NCI-H187 (cell line): Measurements from ENCODE around the gene UBE2QL1.

Experiments used
- DNase-seq, 2 experiments: peaks; one replicate each; lab custom pipeline; 2025; lab: John Stamatoyannopoulos, UW

UBE2QL1 gene

DNA sequence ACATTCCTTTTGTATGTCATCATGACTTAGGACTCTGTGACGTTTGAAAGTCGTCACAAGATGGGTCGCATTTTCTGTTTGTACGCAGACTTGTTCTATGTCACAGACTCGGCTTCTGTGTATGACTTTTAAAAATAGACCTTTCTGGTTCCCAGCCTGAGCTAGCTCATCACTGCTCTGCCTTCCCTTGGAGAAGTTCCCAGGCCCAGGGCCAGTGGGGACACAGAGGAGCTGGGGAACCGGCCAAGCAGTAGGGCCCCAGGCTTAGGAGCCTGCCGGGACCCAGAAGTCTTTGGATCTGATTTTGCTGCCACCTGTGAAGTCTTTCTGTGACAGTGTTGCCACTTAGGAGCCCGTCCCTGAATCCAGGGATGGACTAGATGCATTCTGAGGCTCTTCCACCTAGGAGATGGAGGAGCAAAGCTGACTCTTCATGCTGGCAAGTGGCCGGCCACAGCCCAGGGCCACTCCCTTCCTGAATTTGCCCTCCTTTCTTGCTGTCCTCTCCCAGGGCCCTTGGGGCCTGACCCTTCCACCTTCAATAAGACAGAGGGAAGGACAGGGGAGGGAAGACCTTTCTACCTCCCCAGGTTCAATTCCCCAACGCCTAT lies 18.1 kb upstream of the UBE2QL1 start:
- DNase-seq: no peak

GRCh38 chr5:6431214-6432195 lies 17.2 kb upstream of the UBE2QL1 start:
- DNase-seq: no peak

- no peak for DNase-seq
Measured at GRCh38 chr5:6432206-6432605, 16.5 kb upstream of the UBE2QL1 start.

- DNase-seq: no peak
Measured at GRCh38 chr5:6434731-6435130, 13.9 kb upstream of the UBE2QL1 start.

GRCh38 chr5:6435356-6435755 lies 13.3 kb upstream of the UBE2QL1 start:
- DNase-seq: no peak

DNA sequence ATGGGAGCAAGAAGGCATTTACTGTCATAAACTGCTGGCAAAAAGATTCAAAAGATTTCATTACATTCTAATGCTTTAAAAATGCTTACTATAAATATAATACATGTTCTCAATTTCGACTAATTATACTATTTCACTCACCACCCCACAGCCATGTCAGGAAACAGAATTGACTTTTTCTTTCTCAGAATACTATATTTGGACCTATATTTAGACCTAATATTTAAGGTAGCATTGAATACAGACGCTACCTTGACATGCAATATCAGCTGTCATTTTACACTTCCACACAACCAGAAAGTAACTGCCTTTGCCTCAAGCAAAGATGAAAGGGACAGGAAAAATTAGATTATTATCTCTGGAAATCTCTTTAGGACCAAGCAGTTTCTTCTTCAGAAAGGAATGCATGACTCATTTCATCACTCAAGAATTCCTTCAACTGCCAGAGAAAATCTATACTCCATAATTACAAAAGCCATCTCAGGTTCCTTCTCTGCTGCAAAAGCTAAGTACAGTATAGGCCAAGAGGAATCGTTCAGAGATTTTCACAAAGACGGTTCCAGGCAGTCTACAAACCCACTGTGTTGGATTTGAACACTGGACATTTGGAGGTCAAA lies 11.8 kb upstream of the UBE2QL1 start:
- no peak for DNase-seq

DNA sequence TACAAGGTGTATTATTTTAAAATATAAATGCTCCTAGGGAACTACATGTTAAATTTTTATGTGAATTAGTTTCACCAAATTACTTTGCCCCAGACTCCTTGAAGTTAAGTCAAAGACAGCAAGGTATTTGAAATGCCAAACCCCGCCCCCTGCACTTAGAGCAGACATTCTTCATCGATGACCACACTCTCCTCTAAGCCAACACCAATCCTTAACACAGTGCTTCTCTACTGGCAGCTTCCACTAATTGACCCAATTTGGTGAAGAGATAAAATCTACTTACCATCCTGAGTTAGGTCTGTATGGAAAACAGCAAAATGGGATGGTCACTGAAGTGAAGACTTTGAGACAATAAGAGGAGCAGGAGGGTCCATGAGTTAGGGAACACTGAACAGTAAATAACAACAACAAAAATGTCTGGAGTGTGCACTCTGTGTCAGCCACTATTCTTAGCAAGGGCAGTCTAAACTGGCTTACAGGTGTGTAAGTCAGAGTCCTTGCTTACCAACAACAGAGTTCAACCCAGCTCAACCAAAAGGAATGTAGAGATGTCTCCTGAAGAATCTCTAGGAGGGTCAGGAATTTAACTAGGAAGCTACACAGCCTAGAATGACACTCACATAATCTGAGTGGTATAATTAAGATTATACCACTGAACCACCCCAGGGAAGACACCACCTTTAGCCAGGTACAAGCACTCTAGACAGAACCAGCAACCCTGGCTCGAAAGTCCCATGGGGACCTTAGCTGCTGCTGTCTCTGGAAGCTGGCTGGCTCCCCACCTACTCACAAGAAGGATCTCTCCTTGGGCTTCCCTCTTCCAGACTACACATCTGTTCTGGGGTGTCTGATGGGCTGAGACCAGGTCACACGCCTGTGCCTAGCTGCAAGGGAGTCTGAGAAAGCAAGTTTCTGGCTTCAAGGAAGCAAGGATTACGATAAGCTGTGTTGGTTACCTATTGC lies 8.8 kb upstream of the UBE2QL1 start:
- no peak for DNase-seq

DNA sequence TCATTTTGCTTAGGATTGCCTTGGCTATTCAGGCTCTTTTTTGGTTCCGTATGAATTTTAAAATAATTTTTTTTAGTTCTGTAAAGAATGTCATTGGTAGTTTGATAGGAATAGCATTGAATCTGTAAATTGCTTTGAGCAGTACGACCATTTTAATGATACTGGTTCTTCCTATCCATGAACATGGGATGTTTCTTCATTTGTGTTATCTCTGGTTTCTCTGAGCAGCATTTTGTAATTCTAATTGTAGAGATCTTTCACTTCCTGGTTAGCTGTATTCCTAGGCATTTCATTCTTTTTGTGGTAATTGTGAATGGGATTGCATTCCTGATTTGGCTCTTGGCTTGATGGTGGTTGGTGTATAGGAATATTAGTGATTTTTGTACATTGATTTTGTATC lies 6.3 kb upstream of the UBE2QL1 start:
- DNase-seq: no peak

DNA sequence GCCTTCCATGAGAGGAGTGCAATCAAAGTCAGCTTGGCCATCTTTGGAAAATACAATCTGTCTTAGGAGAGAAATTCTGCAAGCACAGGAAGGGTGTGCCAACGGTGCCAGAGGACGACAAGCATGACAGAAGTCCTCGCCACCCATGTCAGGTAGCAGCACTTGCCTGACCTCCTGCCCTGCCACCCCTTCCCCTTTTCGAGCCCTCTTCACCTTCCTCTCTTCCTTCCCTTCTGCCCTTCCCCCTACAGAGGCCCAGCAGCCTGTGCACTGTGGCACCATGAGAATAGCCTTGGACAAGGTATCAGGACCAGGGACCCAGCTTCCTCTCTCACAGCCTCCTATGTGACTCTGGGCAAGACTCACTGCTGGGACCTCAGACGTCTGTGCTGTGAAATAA lies 5.3 kb upstream of the UBE2QL1 start:
- DNase-seq: no peak

GRCh38 chr5:6446042-6446441 lies 2.6 kb upstream of the UBE2QL1 start:
- DNase-seq: no peak

DNA sequence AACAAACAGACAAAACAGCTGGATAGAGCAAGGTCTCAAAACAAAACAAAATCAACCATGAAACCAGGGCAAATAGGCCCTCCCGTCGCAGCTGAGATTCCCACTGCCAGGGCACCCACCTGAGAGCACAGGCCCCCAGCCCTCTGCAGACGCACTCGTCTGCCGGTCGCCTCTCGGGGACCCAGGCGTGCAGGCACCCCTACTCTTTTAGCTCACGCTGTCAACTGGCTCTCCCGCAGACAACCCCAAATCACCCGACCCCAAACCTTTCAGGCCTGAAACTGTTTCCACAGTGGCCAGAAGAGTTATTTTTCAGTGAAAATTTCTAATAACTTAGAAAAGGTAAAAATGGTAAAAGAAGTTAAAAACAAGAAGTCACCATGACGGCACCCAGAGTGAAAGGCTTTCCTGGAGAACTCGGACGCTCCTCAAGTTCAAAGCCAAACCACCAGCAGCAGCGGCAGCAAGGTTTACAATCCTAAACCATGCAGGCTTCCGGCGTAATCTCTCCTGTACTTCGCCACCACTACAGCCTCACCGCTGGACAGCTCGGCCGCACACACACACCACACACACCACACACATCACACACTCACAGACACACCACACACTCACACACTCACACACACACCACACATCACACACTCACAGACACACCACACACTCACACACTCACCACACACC lies 1.9 kb upstream of the UBE2QL1 start:
- no peak for DNase-seq

GRCh38 chr5:6447384-6448140 lies 1.1 kb upstream of the UBE2QL1 start:
- DNase-seq: no peak

DNA sequence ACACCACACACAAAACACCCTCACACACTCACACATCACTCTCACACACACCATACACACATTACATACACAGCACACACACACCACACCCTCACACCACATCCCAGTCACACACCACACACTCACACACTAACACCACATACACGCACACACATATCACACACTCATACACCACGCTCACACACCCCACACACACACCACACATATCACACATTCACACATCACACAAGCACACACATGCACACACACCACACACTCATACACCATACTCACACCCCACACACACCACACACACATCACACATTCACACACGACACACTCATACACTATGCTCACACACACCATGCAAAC lies 543 bp upstream of the UBE2QL1 start:
- DNase-seq: no peak

DNA sequence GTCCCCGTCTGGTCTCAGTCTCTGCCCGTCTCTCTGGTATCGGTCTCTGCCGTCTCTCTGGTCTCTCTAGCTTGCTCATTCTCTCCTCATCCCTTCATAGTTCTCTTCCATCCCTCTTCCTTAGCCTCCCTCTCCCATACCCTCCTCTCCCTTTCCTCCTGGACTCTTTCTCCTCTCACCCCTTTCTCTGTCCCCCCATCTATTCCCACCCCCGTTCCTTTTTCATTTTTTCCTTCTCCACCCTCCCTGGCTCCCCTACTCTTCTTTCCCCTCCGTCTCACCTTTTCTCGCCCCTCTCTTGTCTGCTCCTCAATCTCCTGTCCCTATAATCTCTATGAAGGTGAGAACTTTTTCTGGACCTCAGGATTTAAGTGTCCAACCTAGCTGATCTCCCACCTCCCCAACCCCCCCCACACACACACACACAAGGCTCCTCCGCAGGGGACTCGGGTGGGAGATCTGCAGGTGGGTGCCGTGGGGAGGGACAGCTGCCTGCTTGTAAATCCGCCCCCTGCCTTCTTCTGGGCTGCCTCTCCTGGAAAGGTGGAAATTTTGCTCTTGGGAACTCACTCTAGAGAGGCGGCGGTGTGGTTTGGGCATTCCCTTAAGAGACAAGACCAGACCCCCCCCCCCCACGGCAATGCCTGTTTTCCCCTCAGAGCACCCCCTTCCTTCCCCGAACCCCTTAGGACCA lies 953 bp downstream of the UBE2QL1 start:
- DNase-seq: no peak

- peak in 1 of 2 experiments; percentile 25 for DNase-seq
Measured at GRCh38 chr5:6450319-6450833, 1.7 kb downstream of the UBE2QL1 start.

- peak in 1 of 2 experiments; percentile 52 for DNase-seq
Measured at GRCh38 chr5:6452622-6453504, 4.2 kb downstream of the UBE2QL1 start.

DNA sequence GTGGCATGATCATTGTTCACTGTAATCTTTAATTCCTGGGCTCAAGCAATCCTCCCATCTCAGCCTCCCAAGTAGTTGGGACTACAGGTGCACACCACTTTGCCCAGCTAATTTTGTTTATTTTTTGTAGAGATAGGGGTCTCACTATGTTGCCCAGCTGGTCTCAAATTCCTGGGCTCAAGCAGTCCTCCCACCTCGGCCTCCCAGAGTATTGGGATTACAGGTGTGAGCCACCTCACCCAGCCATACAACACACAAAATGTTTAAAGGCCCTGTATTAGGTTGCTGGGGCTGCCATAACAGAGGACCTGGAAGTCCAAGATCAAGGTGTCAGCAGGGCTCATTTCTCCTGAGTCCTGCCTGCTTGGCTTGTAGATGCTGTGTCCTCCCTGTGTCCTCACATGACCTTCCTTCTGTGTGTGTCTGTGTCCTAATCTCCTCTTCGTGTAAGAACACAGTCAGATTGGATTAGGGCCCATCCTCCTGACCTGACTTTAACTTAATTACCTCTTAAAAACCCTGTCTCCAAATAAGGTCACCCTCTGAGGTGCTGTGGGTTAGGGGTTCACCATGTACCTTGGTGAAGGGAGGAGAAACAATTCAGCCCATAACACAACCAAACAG lies 5.4 kb downstream of the UBE2QL1 start:
- no peak for DNase-seq

DNA sequence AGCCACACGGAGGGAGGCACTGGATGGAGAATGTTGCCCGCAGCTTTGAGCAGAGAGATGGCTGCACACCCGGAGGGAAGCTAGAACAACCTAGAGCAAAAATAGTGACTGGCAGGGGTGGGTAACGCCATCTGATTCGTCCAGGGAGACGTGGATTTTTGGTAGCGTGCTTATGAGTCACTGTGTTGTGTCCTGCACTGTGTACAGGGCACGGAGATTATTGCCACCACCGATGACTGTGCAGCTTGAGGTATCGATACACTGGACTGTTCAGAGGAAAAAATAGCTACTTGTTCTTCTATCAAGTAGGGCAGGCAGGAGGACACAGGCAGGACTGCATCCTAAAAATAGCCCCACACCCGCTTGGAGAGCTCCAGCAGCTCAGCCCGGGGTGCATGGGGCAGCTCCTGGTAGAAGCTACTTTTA lies 6.0 kb downstream of the UBE2QL1 start:
- DNase-seq: no peak
